ENCODE measurements around the gene SLC4A1.
A peak's percentile ranks its signal among the peaks of the same experiment; 100 is the strongest.

SLC4A1 gene

GRCh38 chr17:44219616-44220212 is 48.2 kb downstream of the SLC4A1 start, which contains the start of gene UBTF:
TSS of gene UBTF (minus strand) at chr17:44219675. CDS start at chr17:44218229, 1,446 bp downstream.
- DNase-seq, result peak; percentile 39

- DNase-seq, result peak; percentile 50
Observed at GRCh38 chr17:44219108-44219615, 48.8 kb downstream of the SLC4A1 start.

GRCh38 chr17:44218344-44219107 is 49.4 kb downstream of the SLC4A1 start:
- DNase-seq, result peak; percentile 80

GRCh38 chr17:44217738-44218343 is 50.1 kb downstream of the SLC4A1 start:
- no peak for DNase-seq

- DNase-seq, result no peak
Observed at GRCh38 chr17:44216694-44217093, 51.2 kb downstream of the SLC4A1 start.

GRCh38 chr17:44216173-44216572 is 51.8 kb downstream of the SLC4A1 start:
- no peak for DNase-seq

- no peak for DNase-seq
Observed at GRCh38 chr17:44214896-44215295, 53.0 kb downstream of the SLC4A1 start.

GRCh38 chr17:44214230-44214494 is 53.8 kb downstream of the SLC4A1 start:
- DNase-seq, result no peak

- no peak for DNase-seq
Observed at GRCh38 chr17:44213403-44214229, 54.3 kb downstream of the SLC4A1 start.

- no peak for DNase-seq
Observed at GRCh38 chr17:44212507-44213402, 55.2 kb downstream of the SLC4A1 start.

- DNase-seq, result no peak
Observed at GRCh38 chr17:44211281-44212265, 56.4 kb downstream of the SLC4A1 start.

GRCh38 chr17:44210342-44211192 is 57.4 kb downstream of the SLC4A1 start:
- DNase-seq, result peak; percentile 84

- DNase-seq, result no peak
Observed at GRCh38 chr17:44209786-44210341, 58.1 kb downstream of the SLC4A1 start.

GRCh38 chr17:44207743-44208142 is 60.2 kb downstream of the SLC4A1 start:
- DNase-seq, result no peak

GRCh38 chr17:44207319-44207718 is 60.6 kb downstream of the SLC4A1 start:
- no peak for DNase-seq

GRCh38 chr17:44206825-44207155 is 61.1 kb downstream of the SLC4A1 start:
- no peak for DNase-seq

- no peak for DNase-seq
Observed at GRCh38 chr17:44205962-44206824, 61.7 kb downstream of the SLC4A1 start.

GRCh38 chr17:44204441-44204882 is 63.5 kb downstream of the SLC4A1 start:
- no peak for DNase-seq

All from activated T-cell treated with anti-CD3 and anti-CD28 coated beads for 4 hours (primary cell).